Neutrophil (primary cell): ENCODE data around the gene ECHDC1.
A peak's percentile ranks its signal among the peaks of the same experiment; 100 is the strongest.

Experiments used
- H3K27ac ChIP-seq: fragments of 200-600 bp; sonication (generic); 2 replicates; pipeline ENCODE4 v1.5.1; 2016; ENCODE audit warnings: mild to moderate bottlenecking, moderate library complexity
- H3K27me3 ChIP-seq: fragments of 200-600 bp; sonication (generic); 2 replicates; pipeline ENCODE4 v1.6.0; 2016; ENCODE audit warnings: mild to moderate bottlenecking
- H3K36me3 ChIP-seq: fragments of 200-600 bp; sonication (generic); 2 replicates; pipeline ENCODE4 v1.5.1; 2017
- H3K4me1 ChIP-seq, 2 experiments: fragments of 200-600 bp in 1 of 2; sonication (generic) in 1 of 2; 1 replicate in 1 of 2; 2 replicates in 1 of 2; pipeline versions ENCODE4 v1.5.1 to v1.6.1; 2013 to 2016; ENCODE audit warnings: low read depth in 1 of 2, low read length in 1 of 2, mild to moderate bottlenecking in 1 of 2, moderate library complexity in 1 of 2; ENCODE audit not compliant: control insufficient read depth in 1 of 2, insufficient read depth in 1 of 2
- H3K4me3 ChIP-seq, 2 experiments: fragments of 200-600 bp in 1 of 2; sonication (generic) in 1 of 2; 1 replicate in 1 of 2; 2 replicates in 1 of 2; pipeline ENCODE4 v1.5.1; 2013 to 2016; ENCODE audit warnings: low read depth in 1 of 2, low read length in 1 of 2, mild to moderate bottlenecking in 1 of 2, moderate library complexity in 1 of 2
- H3K9me3 ChIP-seq: fragments of 200-600 bp; sonication (generic); 2 replicates; pipeline ENCODE4 v1.5.1; 2016
- CTCF ChIP-seq: fragments of 200-600 bp; sonication (generic); IDR thresholded peaks from 2 replicates; pipeline ENCODE4 v1.5.1; 2016; ENCODE audit warnings: antibody characterized with exemption

The ECHDC1 gene

DNA sequence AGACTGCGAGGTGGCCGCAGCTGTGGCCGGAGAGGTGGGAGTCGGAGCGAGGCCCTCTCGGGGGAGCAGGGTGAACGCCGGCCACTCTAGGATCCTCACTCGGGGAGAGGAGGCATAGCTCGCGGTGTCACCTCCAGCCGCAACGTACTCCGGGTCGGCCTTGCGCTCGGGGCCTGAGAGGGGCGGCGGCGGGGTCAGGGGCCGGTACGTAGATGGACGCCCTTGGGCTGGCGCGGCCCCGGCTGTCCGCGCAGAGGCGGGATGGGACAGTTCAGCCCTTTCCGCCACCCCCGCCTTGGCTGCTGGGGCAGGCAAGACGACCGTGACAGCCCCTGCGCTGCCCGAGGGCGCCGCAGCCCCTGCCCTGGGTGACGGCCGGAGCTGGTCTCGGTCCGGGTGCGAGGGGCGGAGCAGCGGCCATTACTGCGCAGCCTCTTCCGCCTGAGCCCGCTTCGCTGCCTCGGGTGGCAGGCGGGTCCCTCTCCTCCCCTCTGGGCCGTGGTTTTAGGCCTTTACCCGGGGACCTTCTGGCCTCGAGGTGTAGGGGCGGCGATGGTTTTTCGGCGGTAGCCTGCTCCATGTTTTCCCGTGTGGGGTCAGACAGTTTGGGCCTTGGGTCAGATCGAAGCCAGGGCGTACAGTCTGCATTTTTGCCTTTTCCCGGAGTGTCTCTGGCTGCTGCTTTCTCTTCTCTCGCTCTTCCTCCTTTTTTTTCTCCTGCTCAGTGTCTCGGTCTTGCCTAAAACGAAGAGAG is 76.3 kb downstream of the ECHDC1 start:
- H3K4me3 ChIP-seq, result peak overlapping the region; percentile 89 to 94
- peak overlapping the region; percentile 94 for H3K27ac ChIP-seq
- no peaks in the 10 kb centered on the region for H3K27me3 ChIP-seq
- H3K4me1 ChIP-seq, result peaks cover 34 to 38% of the 10 kb centered on the region in 2 experiments
- peak; percentile 15 for TF ChIP-seq CTCF
- no peaks in the 10 kb centered on the region for H3K36me3 ChIP-seq
- H3K9me3 ChIP-seq, result no peaks in the 10 kb centered on the region

DNA sequence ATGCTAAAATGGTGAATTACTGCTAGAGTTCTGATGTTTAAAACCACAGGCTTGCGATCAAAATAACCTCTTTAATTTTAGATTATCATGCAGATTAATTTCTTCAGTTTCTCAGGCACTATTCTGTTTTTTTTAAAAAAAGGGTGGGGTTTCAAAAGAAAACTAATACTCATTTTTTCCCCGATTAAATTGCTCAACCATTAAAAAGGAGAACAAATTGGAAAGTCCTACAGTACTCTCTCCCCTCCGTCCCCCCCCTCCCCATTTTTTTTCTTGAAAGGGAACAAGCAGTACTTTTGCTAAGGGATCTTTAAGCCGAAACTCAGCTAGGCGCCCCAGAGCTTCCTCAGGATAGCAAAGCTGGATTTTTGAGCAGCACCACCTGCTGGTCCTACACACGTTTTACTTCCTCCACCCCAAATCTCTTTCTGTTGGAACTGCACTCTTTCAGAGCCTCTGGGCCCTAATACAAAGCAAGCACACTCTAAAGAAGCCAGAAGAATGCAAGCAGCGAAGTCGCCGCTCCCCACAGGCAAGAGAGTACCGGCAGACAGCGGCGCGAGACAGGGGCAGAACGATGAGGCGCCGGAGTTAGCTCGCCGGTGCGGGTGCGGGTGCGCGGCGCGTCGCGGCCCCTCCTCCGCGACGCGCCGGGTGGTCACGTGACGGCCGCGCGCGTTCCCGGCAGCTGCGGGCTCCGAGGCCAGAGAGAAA is 77.1 kb downstream of the ECHDC1 start, which contains the start of gene RNF146:
Gene RNF146, plus strand, starts transcription at position 687 of the 714 bp plus-strand sequence. CDS start 13,475 bp downstream, outside the sequence.
- Histone ChIP-seq H3K9me3 (no peaks in the 10 kb centered on the region), H3K36me3 (no peaks in the 10 kb centered on the region), H3K27ac (peak within 1 kb of the TSS; percentile 94), H3K27me3 (no peaks in the 10 kb centered on the region), H3K4me1 (peaks cover 34 to 35% of the 10 kb centered on the region in 2 experiments), H3K4me3 (peak within 1 kb of the TSS; percentile 89 to 94)
- peak; percentile 82 for TF ChIP-seq CTCF

- Histone ChIP-seq H3K9me3 (no peaks in the 10 kb centered on the region), H3K36me3 (no peaks in the 10 kb centered on the region), H3K27ac (no peak overlapping the region), H3K4me3 (no peak overlapping the region), H3K4me1 (peaks cover 19% of the 10 kb centered on the region in 2 experiments), H3K27me3 (no peaks in the 10 kb centered on the region)
- TF ChIP-seq CTCF, result no peak
Measured at GRCh38 chr6:127263481-127263880, 79.9 kb downstream of the ECHDC1 start.

GRCh38 chr6:127262896-127263295 is 80.5 kb downstream of the ECHDC1 start:
- Histone ChIP-seq H3K27ac (no peak overlapping the region), H3K4me1 (peaks cover 13% of the 10 kb centered on the region in 2 experiments), H3K36me3 (no peaks in the 10 kb centered on the region), H3K27me3 (no peaks in the 10 kb centered on the region), H3K4me3 (no peak overlapping the region), H3K9me3 (no peaks in the 10 kb centered on the region)
- TF ChIP-seq CTCF, result no peak

- no peak overlapping the region for H3K27ac ChIP-seq
- TF ChIP-seq CTCF, result no peak
- H3K4me3 ChIP-seq, result no peak overlapping the region
Measured at GRCh38 chr6:127255286-127255685, 88.1 kb downstream of the ECHDC1 start.

More at GRCh38 chr6:127255286-127255685, 88.1 kb downstream of the ECHDC1 start:
- no peaks in the 10 kb centered on the region for H3K36me3 ChIP-seq
- no peaks in the 10 kb centered on the region for H3K4me1 ChIP-seq
- no peaks in the 10 kb centered on the region for H3K27me3 ChIP-seq
- H3K9me3 ChIP-seq, result no peaks in the 10 kb centered on the region
